Lower leg skin (tissue), 4 donors: ENCODE data around the gene RDH12. TPM values are rescaled to one million over a fixed set of nuclear protein-coding genes. Genes with fewer than 3 reads are reported as not detected.
"Not testable (repeated sequence)": the region's sequence is repeated elsewhere in the genome, so short reads cannot be mapped to it uniquely, and the experiment has no call there.

ENCODE experiments used
- DNase-seq, 2 donors: peaks; one replicate each; pipeline ENCODE4 v3.0.0-alpha.2; 2019; ENCODE audit warnings: low spot score in 2 of 2
- H3K4me3 ChIP-seq: fragments of 200-600 bp; sonication (generic); 2 replicates; pipeline ENCODE4 v1.5.1; 2017; ENCODE audit warnings: mild to moderate bottlenecking, low read depth; ENCODE audit not compliant: poor library complexity, severe bottlenecking
- CTCF ChIP-seq, 3 donors: fragments of 450-650 bp; IDR thresholded peaks; one replicate each; pipeline ENCODE4 v1.5.1; 2016; ENCODE audit warnings: antibody characterized with exemption in 3 of 3, mild to moderate bottlenecking in 3 of 3, moderate library complexity in 2 of 3
- POLR2A ChIP-seq, 2 donors: fragments of 450-650 bp; IDR thresholded peaks; one replicate each; pipeline ENCODE4 v1.6.1; 2016 to 2017; ENCODE audit warnings: antibody characterized with exemption in 2 of 2, mild to moderate bottlenecking in 1 of 2, moderate library complexity in 1 of 2
- WGBS, 2 donors: methylation state at CpG; one replicate each; pipeline ENCODE4 v1.1.5; 2018; 5-methylcytosine and 5-hydroxymethylcytosine counted together
- intact Hi-C: fragments of 100-400 bp; cut with DNase I; formaldehyde crosslinking; loops from one replicate; pipeline ENCODE4 v1.15.0; 2023; ENCODE audit warnings: low total_unique reads
- total RNA-seq, 4 donors: library from RNA; depleted of rRNA; stranded (reverse); fragments of >200 nt; gene quantifications; one replicate each; pipeline ENCODE4 v1.1.0, GENCODE V29; 2016

RDH12 gene
- total RNA-seq, 4 donors from 2014 or later: 70.4 to 106 (median 87.6) TPM

GRCh38 chr14:67705211-67705610, 3.5 kb downstream of the RDH12 start:
- DNase-seq: no peak
- 47 to 52% methylated on average over 3 of the region's 3 CpGs for WGBS, 2 donors
- no peak for TF ChIP-seq CTCF (IDR thresholded peaks at IDR 0.05)
- TF ChIP-seq POLR2A (IDR thresholded peaks at IDR 0.05): no peak
- intact Hi-C loops: no loop called here
- no peak overlapping the region for H3K4me3 ChIP-seq

DNA sequence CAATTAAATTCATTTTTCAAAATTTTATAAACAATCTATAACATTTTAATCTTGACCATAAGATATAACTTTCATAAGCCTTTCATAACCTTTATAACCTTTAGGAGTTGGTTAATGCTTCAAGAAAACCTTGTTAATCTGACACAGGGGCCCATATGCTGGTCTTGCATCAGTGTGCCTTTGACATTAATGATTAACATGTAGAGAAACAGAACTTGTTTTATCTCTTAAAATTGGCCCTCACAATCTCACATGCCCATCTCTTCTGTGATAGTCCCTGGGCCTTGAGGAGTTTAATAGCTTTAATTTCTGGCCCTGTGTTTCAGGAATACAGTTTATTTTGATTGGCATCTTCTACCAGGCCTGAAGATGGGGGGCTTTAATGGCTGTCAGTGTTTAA, 7.7 kb downstream of the RDH12 start:
- intact Hi-C loops, DNase-seq, H3K4me3 ChIP-seq: not testable (repeated sequence)

- DNase-seq, H3K4me3 ChIP-seq, intact Hi-C loops: not testable (repeated sequence)
- 37 to 59% methylated on average over 1 of the region's 1 CpG for WGBS, 2 donors
These were observed 8.1 kb downstream of the RDH12 start for GRCh38 chr14:67709796-67710195.

DNA sequence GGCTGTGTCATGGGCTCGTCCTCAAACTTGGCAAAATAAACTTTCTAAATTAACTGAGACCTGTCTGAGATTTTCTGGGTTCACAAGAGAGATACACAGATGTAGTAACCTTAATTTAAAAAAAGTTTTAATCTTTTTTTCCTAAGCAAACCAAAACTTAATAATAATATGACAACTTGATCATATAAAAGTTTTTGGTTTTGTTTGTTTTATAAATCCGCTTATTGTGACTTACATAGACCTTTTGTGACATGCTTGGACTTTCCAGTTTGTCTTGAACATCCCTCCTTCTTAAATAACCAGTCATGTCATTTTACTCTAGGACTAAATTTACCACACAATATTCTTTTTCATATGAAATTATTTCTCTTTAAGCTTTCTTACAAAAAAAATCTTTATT, 8.5 kb downstream of the RDH12 start:
- TF ChIP-seq CTCF (IDR thresholded peaks at IDR 0.05) (no peak), POLR2A (IDR thresholded peaks at IDR 0.05) (no peak)
- WGBS, 2 donors: 79 to 83% methylated on average over 2 of the region's 2 CpGs
- no peak for DNase-seq
- intact Hi-C loops: no loop called here
- H3K4me3 ChIP-seq: no peak overlapping the region

DNA sequence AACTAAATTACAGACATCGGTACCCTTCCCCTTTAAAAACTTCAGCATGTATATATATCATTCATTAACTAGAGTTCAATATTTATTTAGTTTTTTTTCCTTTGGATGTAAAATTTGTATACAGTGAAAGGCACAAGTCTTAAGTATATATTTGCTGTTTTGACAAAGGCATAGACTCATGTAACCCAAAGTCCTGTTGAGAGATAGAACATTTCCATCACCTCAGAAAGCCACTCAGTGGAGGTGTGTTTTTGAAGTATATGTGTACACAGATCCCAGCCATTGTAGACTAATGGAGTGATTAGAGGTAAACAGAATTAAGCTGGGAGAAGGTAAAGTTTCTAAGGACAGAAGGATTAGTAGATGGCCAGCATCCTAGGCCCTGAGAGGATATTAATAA, 15.4 kb downstream of the RDH12 start:
- intact Hi-C loops: no loop called here
- WGBS, 2 donors: 92 to 98% methylated on average over 1 of the region's 1 CpG
- TF ChIP-seq POLR2A (IDR thresholded peaks at IDR 0.05): no peak
- no peak for TF ChIP-seq CTCF (IDR thresholded peaks at IDR 0.05)
- no peak for DNase-seq
- H3K4me3 ChIP-seq: no peak overlapping the region

- no peak for TF ChIP-seq CTCF (IDR thresholded peaks at IDR 0.05)
- TF ChIP-seq POLR2A (IDR thresholded peaks at IDR 0.05): no peak
- no peak overlapping the region for H3K4me3 ChIP-seq
- DNase-seq: no peak
- 64 to 72% methylated on average over 2 of the region's 2 CpGs for WGBS, 2 donors
- intact Hi-C loops: no loop called here
These were observed 16.6 kb downstream of the RDH12 start for GRCh38 chr14:67718265-67718664.

GRCh38 chr14:67719385-67719784, 17.7 kb downstream of the RDH12 start:
- DNase-seq, H3K4me3 ChIP-seq, intact Hi-C loops: not testable (repeated sequence)
- 88 to 92% methylated on average over 3 of the region's 3 CpGs for WGBS, 2 donors
